MCF 10A (cell line): ENCODE measurements around the gene LDHAL6A. TPM values are rescaled to one million over a fixed set of nuclear protein-coding genes. Genes with fewer than 3 reads are reported as not detected.

ENCODE experiments used
- BruUV-seq: library from RNA; stranded (reverse); fragments of 400-500 nt; replicated peaks from 2 replicates; lab custom pipeline; 2021; lab: Mats Ljungman, UMichigan
- CTCF ChIA-PET: fragments of 300-600 bp; sonication (Branson Sonifier 250); formaldehyde crosslinking; extraction: SDS; loops from one replicate; lab custom pipeline; 2021; ENCODE audit warnings: antibody characterized with exemption, inconsistent platforms; lab: Yijun Ruan, JAX
- POLR2A ChIA-PET: fragments of 300-600, 350-650 bp; sonication (Branson Sonifier 250); formaldehyde crosslinking; extraction: SDS; loops from one replicate; lab custom pipeline; 2020; ENCODE audit warnings: antibody characterized with exemption, inconsistent platforms; lab: Yijun Ruan, JAX
- DNase-seq: peaks from one replicate; pipeline ENCODE4 v3.0.0-alpha.2; 2018; ENCODE audit not compliant: unreplicated experiment
- H3K27ac Mint-ChIP-seq: one replicate; pipeline ENCODE4 v1.8.0; 2022; ENCODE audit warnings: mild to moderate bottlenecking, low read depth, mixed read lengths; ENCODE audit not compliant: unreplicated experiment
- H3K27me3 Mint-ChIP-seq: one replicate; pipeline ENCODE4 v1.8.0; 2022; ENCODE audit warnings: mixed read lengths; ENCODE audit not compliant: insufficient read depth, unreplicated experiment
- H3K36me3 Mint-ChIP-seq: one replicate; pipeline ENCODE4 v1.8.0; 2022; ENCODE audit warnings: mild to moderate bottlenecking, moderate library complexity, mixed read lengths; ENCODE audit not compliant: insufficient read depth, unreplicated experiment
- H3K4me1 Mint-ChIP-seq: one replicate; pipeline ENCODE4 v1.8.0; 2022; ENCODE audit warnings: mixed read lengths; ENCODE audit not compliant: insufficient read depth, unreplicated experiment
- H3K4me3 Mint-ChIP-seq: one replicate; pipeline ENCODE4 v1.8.0; 2022; ENCODE audit warnings: mild to moderate bottlenecking, moderate library complexity, mixed read lengths; ENCODE audit not compliant: unreplicated experiment
- H3K9me3 Mint-ChIP-seq: one replicate; pipeline ENCODE4 v1.8.0; 2022; ENCODE audit warnings: mixed read lengths; ENCODE audit not compliant: unreplicated experiment
- CTCF ChIP-seq: fragments of 200-600 bp; IDR thresholded peaks from one replicate; pipeline ENCODE4 v1.8.0; 2022; ENCODE audit warnings: antibody characterized with exemption, mild to moderate bottlenecking; ENCODE audit not compliant: unreplicated experiment
- intact Hi-C: fragments of 100-400 bp; cut with micrococcal nuclease; formaldehyde crosslinking; loops from 2 replicates; pipeline ENCODE4 v1.14.1; 2022
- total RNA-seq: library from RNA; stranded (reverse); gene quantifications from 2 replicates; pipeline ENCODE4 v1.2.3, GENCODE V29; 2022

LDHAL6A gene
- total RNA-seq, 1 experiment from 2014 or later = not detected

- no peaks in the 10 kb centered on the region for H3K27me3 Mint-ChIP-seq
- H3K27ac Mint-ChIP-seq = no peak overlapping the region
- no peaks in the 10 kb centered on the region for H3K36me3 Mint-ChIP-seq
- intact Hi-C loops = no loop called here
- H3K4me3 Mint-ChIP-seq = no peak overlapping the region
- H3K9me3 Mint-ChIP-seq = no peaks in the 10 kb centered on the region
- no TSS peak for BruUV-seq
- DNase-seq = no peak
- POLR2A ChIA-PET = interaction anchor here (1.4 kb wide), 1 partner anchor 345 kb away, joined by 5 read pairs; no protein-coding TSS in a partner anchor
- no peak for TF ChIP-seq CTCF
- CTCF ChIA-PET = no interaction called here
- H3K4me1 Mint-ChIP-seq = no peaks in the 10 kb centered on the region
Measured at GRCh38 chr11:18459634-18460033, 4.0 kb downstream of the LDHAL6A start.

GRCh38 chr11:18461909-18462308 lies 6.3 kb downstream of the LDHAL6A start:
- no TSS peak for BruUV-seq
- Mint-ChIP-seq H3K36me3 (no peaks in the 10 kb centered on the region), H3K4me3 (no peak overlapping the region), H3K27ac (no peak overlapping the region), H3K4me1 (no peaks in the 10 kb centered on the region), H3K9me3 (no peaks in the 10 kb centered on the region), H3K27me3 (no peaks in the 10 kb centered on the region)
- intact Hi-C loops = no loop called here
- DNase-seq = no peak
- ChIA-PET POLR2A (no interaction called here), CTCF (interaction anchor here (0.7 kb wide), 1 partner anchor 46 kb away, joined by 3 read pairs; no protein-coding TSS in a partner anchor)
- no peak for TF ChIP-seq CTCF

GRCh38 chr11:18463439-18463838 lies 7.8 kb downstream of the LDHAL6A start:
- Mint-ChIP-seq H3K36me3 (no peaks in the 10 kb centered on the region), H3K27ac (no peak overlapping the region), H3K27me3 (no peaks in the 10 kb centered on the region), H3K4me1 (no peaks in the 10 kb centered on the region), H3K4me3 (no peak overlapping the region), H3K9me3 (no peaks in the 10 kb centered on the region)
- no peak for TF ChIP-seq CTCF
- BruUV-seq = no TSS peak
- ChIA-PET POLR2A (interaction anchor here (0.7 to 1.2 kb wide), 2 partner anchors 20 to 64 kb away, joined by 3 to 4 read pairs; no protein-coding TSS in a partner anchor), CTCF (interaction anchor here (0.6 kb wide), 1 partner anchor 1316 kb away, joined by 4 read pairs; no protein-coding TSS in a partner anchor)
- intact Hi-C loops = no loop called here
- no peak for DNase-seq

- Mint-ChIP-seq H3K36me3 (peaks cover 5% of the 10 kb centered on the region), H3K4me3 (no peak overlapping the region), H3K27ac (no peak overlapping the region), H3K9me3 (no peaks in the 10 kb centered on the region), H3K4me1 (no peaks in the 10 kb centered on the region), H3K27me3 (no peaks in the 10 kb centered on the region)
- no peak for DNase-seq
- no TSS peak for BruUV-seq
- intact Hi-C loops = no loop called here
- POLR2A ChIA-PET = no interaction called here
- CTCF ChIA-PET = no interaction called here
- TF ChIP-seq CTCF = no peak
Measured at GRCh38 chr11:18466402-18466801, 10.7 kb downstream of the LDHAL6A start.
